Measurements from ENCODE around the gene ACAP2.
"Not testable (repeated sequence)": the region's sequence is repeated elsewhere in the genome, so short reads cannot be mapped to it uniquely, and the experiment has no call there.

Gene ACAP2, protein sequence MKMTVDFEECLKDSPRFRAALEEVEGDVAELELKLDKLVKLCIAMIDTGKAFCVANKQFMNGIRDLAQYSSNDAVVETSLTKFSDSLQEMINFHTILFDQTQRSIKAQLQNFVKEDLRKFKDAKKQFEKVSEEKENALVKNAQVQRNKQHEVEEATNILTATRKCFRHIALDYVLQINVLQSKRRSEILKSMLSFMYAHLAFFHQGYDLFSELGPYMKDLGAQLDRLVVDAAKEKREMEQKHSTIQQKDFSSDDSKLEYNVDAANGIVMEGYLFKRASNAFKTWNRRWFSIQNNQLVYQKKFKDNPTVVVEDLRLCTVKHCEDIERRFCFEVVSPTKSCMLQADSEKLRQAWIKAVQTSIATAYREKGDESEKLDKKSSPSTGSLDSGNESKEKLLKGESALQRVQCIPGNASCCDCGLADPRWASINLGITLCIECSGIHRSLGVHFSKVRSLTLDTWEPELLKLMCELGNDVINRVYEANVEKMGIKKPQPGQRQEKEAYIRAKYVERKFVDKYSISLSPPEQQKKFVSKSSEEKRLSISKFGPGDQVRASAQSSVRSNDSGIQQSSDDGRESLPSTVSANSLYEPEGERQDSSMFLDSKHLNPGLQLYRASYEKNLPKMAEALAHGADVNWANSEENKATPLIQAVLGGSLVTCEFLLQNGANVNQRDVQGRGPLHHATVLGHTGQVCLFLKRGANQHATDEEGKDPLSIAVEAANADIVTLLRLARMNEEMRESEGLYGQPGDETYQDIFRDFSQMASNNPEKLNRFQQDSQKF

DNA sequence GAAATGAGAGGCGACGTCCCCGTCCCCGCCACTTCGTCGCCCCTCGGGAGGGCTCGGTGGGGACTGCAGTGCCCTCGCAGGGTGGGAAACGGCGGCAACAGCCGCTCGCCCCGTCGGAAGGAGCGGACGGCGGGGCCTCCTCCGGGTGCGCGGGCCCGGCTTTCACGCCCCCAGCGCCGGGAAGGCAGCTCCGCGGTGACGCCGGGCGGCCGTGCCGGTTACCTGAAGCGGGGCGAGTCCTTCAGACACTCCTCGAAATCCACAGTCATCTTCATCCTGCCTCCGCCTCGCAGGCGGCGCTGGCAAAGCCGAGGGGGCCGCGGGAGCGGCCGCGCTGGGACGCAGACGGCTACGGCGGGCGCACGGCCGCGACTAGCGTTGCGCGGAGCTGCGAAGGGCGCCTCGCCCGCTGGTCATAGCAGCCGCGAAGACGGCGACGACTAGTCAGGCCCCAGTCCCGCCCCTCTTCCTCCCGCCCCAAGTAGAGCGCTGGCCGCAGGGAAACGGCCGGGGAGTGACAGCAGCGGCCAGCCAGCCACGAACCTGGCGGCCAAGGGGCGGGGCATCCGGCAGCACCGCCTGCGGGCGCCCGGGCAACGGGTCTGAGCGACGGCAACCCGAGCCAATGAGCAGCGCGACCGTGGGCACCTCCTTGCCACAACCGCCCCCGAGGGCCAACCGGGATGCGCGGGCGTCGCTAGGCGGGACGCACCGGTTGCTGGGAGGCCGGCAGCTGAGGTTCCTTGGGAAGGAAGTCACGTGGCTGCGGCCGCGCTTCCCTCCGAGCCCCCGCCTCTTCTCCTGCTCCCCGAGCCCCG, at the start of gene ACAP2:
TSS of gene ACAP2 (minus strand) at position 448 of the 818 bp plus-strand sequence. CDS start at position 275, 173 bp downstream.
- Mint-ChIP-seq H3K9me3 (no peaks in the 10 kb centered on the region), H3K36me3 (ENCODE audit: low read depth) (no peaks in the 10 kb centered on the region), H3K4me3 (peak within 1 kb of the TSS; percentile 94), H3K4me1 (ENCODE audit: low read depth) (peaks cover 36% of the 10 kb centered on the region), H3K27me3 (ENCODE audit: low read depth) (no peaks in the 10 kb centered on the region), H3K27ac (peak within 1 kb of the TSS; percentile 90)

DNA sequence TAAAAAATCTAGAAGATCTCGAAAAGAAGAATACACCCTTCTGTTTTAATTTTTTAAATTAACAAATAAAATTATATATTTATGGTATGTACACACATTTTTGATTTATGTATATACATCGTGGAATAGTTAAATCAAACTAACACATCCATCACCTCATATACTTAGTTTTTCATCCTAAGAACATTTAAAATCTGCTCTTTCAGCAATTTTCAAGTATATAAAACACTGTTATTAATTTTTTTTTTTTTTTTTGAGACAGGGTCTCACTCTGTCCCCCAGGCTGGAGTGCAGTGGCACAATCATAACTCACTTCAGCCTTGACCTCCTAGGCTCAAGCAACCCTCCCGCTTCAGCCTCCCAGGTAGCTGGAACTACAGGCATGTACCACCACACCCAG, 32.8 kb upstream of the ACAP2 start:
- H3K4me3 Mint-ChIP-seq = no peak overlapping the region
- H3K36me3 Mint-ChIP-seq (ENCODE audit: low read depth) = no peaks in the 10 kb centered on the region
- no peaks in the 10 kb centered on the region for H3K9me3 Mint-ChIP-seq
- peaks cover 35% of the 10 kb centered on the region for H3K27me3 Mint-ChIP-seq (ENCODE audit: low read depth)
- no peak overlapping the region for H3K27ac Mint-ChIP-seq
- H3K4me1 Mint-ChIP-seq (ENCODE audit: low read depth) = no peaks in the 10 kb centered on the region

DNA sequence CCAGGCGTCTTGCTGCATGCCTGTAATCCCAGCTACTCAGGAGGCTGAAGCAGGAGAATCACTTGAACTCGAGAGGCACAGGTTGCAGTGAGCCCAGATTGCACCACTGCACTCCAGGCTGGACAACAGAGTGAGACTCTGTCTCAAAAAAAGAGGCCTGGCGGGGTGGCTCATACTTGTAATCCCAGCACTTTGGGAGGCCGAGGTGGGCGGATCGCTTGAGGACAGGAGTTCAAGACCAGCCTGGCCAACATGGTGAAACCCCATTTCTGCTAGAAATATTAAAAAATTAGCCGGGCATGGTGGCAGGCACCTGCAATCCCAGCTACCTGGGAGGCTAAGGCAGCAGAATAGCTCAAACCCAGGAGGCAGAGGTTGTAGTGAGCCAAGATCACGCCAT, 32.3 kb upstream of the ACAP2 start:
- H3K36me3 Mint-ChIP-seq (ENCODE audit: low read depth); H3K4me3 Mint-ChIP-seq; H3K4me1 Mint-ChIP-seq (ENCODE audit: low read depth); H3K9me3 Mint-ChIP-seq; H3K27ac Mint-ChIP-seq: not testable (repeated sequence)
- H3K27me3 Mint-ChIP-seq (ENCODE audit: low read depth) = peaks cover 35% of the 10 kb centered on the region

- H3K27me3 Mint-ChIP-seq (ENCODE audit: low read depth) = peaks cover 11% of the 10 kb centered on the region
- H3K36me3 Mint-ChIP-seq (ENCODE audit: low read depth) = peaks cover 9% of the 10 kb centered on the region
- no peak overlapping the region for H3K27ac Mint-ChIP-seq
- peaks cover 14% of the 10 kb centered on the region for H3K4me1 Mint-ChIP-seq (ENCODE audit: low read depth)
- H3K9me3 Mint-ChIP-seq = peaks cover 18% of the 10 kb centered on the region
- H3K4me3 Mint-ChIP-seq = no peak overlapping the region
Measured at GRCh38 chr3:195468841-195469240, 26.0 kb upstream of the ACAP2 start.

- Mint-ChIP-seq H3K4me1 (ENCODE audit: low read depth) (peaks cover 14% of the 10 kb centered on the region), H3K27me3 (ENCODE audit: low read depth) (peaks cover 10% of the 10 kb centered on the region), H3K9me3 (peaks cover 18% of the 10 kb centered on the region), H3K36me3 (ENCODE audit: low read depth) (peaks cover 9% of the 10 kb centered on the region), H3K27ac (peak overlapping the region; percentile 80), H3K4me3 (peak overlapping the region; percentile 20)
Measured at GRCh38 chr3:195468391-195468776, 25.6 kb upstream of the ACAP2 start.

- H3K4me1 Mint-ChIP-seq (ENCODE audit: low read depth) = peaks cover 14% of the 10 kb centered on the region
- H3K9me3 Mint-ChIP-seq = peaks cover 18% of the 10 kb centered on the region
- H3K4me3 Mint-ChIP-seq = peak overlapping the region; percentile 20
- peaks cover 10% of the 10 kb centered on the region for H3K27me3 Mint-ChIP-seq (ENCODE audit: low read depth)
- H3K27ac Mint-ChIP-seq = peak overlapping the region; percentile 80
- H3K36me3 Mint-ChIP-seq (ENCODE audit: low read depth) = peaks cover 9% of the 10 kb centered on the region
Measured at GRCh38 chr3:195467641-195468390, 25.0 kb upstream of the ACAP2 start.

DNA sequence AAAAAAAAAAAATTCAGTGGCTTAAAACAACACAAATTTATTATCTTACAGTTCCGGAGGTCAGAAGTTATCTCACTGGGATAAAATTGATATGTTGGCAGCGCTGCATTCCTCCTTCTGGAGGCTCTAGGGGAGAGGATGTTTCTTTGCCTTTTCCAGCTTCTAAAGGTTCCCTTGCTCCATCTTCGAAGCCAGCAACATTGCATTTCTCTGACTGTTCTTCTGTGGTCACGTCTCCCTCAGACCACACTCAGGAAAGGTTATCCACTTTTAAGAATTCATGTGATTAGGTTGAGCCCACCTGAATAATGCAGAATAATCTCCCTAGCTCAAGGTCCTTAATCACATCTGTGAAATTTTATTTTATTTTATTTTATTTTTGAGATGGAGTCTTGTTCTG, 23.4 kb upstream of the ACAP2 start:
- Mint-ChIP-seq H3K27me3 (ENCODE audit: low read depth) (peaks cover under 1% of the 10 kb centered on the region), H3K9me3 (peaks cover 18% of the 10 kb centered on the region), H3K27ac (no peak overlapping the region), H3K4me1 (ENCODE audit: low read depth) (peaks cover 14% of the 10 kb centered on the region), H3K4me3 (no peak overlapping the region), H3K36me3 (ENCODE audit: low read depth) (peaks cover 9% of the 10 kb centered on the region)

DNA sequence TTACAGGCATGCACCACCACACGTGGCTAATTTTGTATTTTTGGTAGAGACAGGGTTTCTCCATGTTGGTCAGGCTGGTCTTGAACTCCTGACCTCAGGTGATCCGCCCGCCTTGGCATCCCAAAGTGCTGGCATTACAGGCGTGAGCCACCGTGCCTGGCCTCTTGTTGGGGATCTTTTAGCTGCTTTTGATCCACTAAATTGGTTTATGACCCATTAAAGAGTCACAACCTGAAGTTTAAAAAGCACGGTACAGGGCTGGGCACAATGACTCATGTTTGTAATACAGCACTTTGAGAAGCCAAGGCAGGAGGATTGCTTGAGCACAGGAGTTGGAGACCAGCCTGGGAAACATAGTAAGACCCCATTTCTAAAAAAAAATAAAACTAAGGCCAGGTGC, 20.1 kb upstream of the ACAP2 start:
- H3K36me3 Mint-ChIP-seq (ENCODE audit: low read depth); H3K4me3 Mint-ChIP-seq; H3K27me3 Mint-ChIP-seq (ENCODE audit: low read depth); H3K27ac Mint-ChIP-seq; H3K9me3 Mint-ChIP-seq: not testable (repeated sequence)
- H3K4me1 Mint-ChIP-seq (ENCODE audit: low read depth) = peaks cover 10% of the 10 kb centered on the region

- Mint-ChIP-seq H3K9me3 (no peaks in the 10 kb centered on the region), H3K4me1 (ENCODE audit: low read depth) (peaks cover 7% of the 10 kb centered on the region), H3K27me3 (ENCODE audit: low read depth) (no peaks in the 10 kb centered on the region), H3K27ac (no peak overlapping the region), H3K36me3 (ENCODE audit: low read depth) (no peaks in the 10 kb centered on the region), H3K4me3 (no peak overlapping the region)
Measured at GRCh38 chr3:195462308-195462610, 19.4 kb upstream of the ACAP2 start.

- Mint-ChIP-seq H3K4me3 (no peak overlapping the region), H3K27me3 (ENCODE audit: low read depth) (no peaks in the 10 kb centered on the region), H3K27ac (no peak overlapping the region), H3K4me1 (ENCODE audit: low read depth) (peaks cover 7% of the 10 kb centered on the region), H3K36me3 (ENCODE audit: low read depth) (no peaks in the 10 kb centered on the region), H3K9me3 (no peaks in the 10 kb centered on the region)
Measured at GRCh38 chr3:195461594-195462307, 18.9 kb upstream of the ACAP2 start.

DNA sequence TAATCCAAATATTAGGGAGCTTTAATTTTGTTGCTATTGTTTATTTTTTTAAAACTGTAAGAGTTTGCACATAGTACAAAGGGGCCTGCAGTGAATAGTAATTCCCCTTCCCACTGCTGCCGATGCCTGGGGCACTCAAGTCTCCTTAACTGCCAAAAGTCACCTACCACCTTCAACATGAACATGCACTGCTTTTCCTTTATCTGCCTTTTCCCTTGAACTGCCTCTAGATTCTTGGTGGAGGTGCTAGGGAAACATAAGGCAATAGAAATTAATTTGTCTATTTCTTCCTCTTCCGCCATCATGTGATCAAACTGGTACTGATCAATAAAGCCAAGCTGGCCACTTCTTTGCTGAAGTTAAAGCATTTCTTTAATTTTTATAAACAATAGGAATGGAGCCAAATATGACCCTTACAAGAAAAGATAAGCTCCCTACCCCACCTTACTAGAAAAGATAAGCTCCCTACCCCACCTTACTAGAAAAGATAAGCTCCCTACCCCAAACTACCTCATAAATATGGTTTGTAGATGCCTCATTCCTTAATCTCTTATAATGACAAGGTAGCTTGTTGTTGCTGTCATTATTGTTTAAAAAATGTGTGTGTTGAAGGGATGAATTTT, 17.4 kb upstream of the ACAP2 start:
- peaks cover 12% of the 10 kb centered on the region for H3K4me1 Mint-ChIP-seq (ENCODE audit: low read depth)
- H3K27me3 Mint-ChIP-seq (ENCODE audit: low read depth) = no peaks in the 10 kb centered on the region
- H3K27ac Mint-ChIP-seq = no peak overlapping the region
- H3K4me3 Mint-ChIP-seq = no peak overlapping the region
- H3K9me3 Mint-ChIP-seq = no peaks in the 10 kb centered on the region
- no peaks in the 10 kb centered on the region for H3K36me3 Mint-ChIP-seq (ENCODE audit: low read depth)

- Mint-ChIP-seq H3K27me3 (ENCODE audit: low read depth) (peaks cover 3% of the 10 kb centered on the region), H3K27ac (peak overlapping the region; percentile 60), H3K9me3 (peaks cover 5% of the 10 kb centered on the region), H3K4me1 (ENCODE audit: low read depth) (peaks cover 15% of the 10 kb centered on the region), H3K4me3 (peak overlapping the region; percentile 19), H3K36me3 (ENCODE audit: low read depth) (no peaks in the 10 kb centered on the region)
Measured at GRCh38 chr3:195458316-195458717, 15.5 kb upstream of the ACAP2 start.

- Mint-ChIP-seq H3K27me3 (ENCODE audit: low read depth) (peaks cover 9% of the 10 kb centered on the region), H3K36me3 (ENCODE audit: low read depth) (no peaks in the 10 kb centered on the region), H3K9me3 (peaks cover 5% of the 10 kb centered on the region), H3K4me1 (ENCODE audit: low read depth) (peaks cover 15% of the 10 kb centered on the region), H3K27ac (no peak overlapping the region), H3K4me3 (no peak overlapping the region)
Measured at GRCh38 chr3:195455789-195456188, 13.0 kb upstream of the ACAP2 start.

All from T-helper 1 cell treated with Interleukin-12 subunit alpha and Interleukin-12 subunit beta and Interleukin-4 antibody, amounts not matched to agents 30 μg/mL and 1 μg/mL, for 36 hours (primary cell).